SU-DHL-6 (cell line): ENCODE results near the gene IL20RB.
A peak's percentile ranks its signal among the peaks of the same experiment; 100 is the strongest.

Experiments
- H2AFZ ChIP-seq: fragments of 200-600 bp; sonication (generic); 2 replicates; pipeline ENCODE4 v1.6.1; 2014; ENCODE audit warnings: low read depth, mild to moderate bottlenecking, moderate library complexity, mixed read lengths, antibody characterized with exemption, low read length; ENCODE audit not compliant: severe bottlenecking
- H3F3A ChIP-seq: fragments of 200-600 bp; shearing (Covaris generic); 2 replicates; pipeline ENCODE4 v1.6.0; 2016; ENCODE audit warnings: antibody characterized with exemption, mild to moderate bottlenecking; ENCODE audit not compliant: insufficient read depth
- H3K27ac ChIP-seq: fragments of 200-600 bp; sonication (generic); 2 replicates; pipeline ENCODE4 v1.5.1; 2016; ENCODE audit warnings: low read depth, mild to moderate bottlenecking, low read length, moderate library complexity, mixed read lengths
- H3K27me3 ChIP-seq: fragments of 200-600 bp; sonication (generic), shearing (Covaris generic); 2 replicates; pipeline ENCODE4 v1.6.0; 2014; ENCODE audit warnings: mild to moderate bottlenecking, low read length
- H3K36me3 ChIP-seq: fragments of 200-600 bp; sonication (generic); 2 replicates; pipeline ENCODE4 v1.6.1; 2014; ENCODE audit warnings: mild to moderate bottlenecking, low read length, mixed read lengths
- H3K4me2 ChIP-seq: fragments of 300-600, 200-600 bp; shearing (Covaris generic), sonication (generic); 2 replicates; pipeline ENCODE4 v1.6.0; 2014; ENCODE audit warnings: low read length, low read depth, mild to moderate bottlenecking; ENCODE audit not compliant: poor library complexity, severe bottlenecking
- H3K4me3 ChIP-seq: fragments of 200-600 bp; sonication (generic); 2 replicates; pipeline ENCODE4 v1.5.1; 2014; ENCODE audit warnings: antibody characterized with exemption, low read length, mild to moderate bottlenecking, mixed read lengths; ENCODE audit not compliant: insufficient read depth, poor library complexity, severe bottlenecking
- H3K79me2 ChIP-seq: fragments of 200-600 bp; sonication (generic); 2 replicates; pipeline ENCODE4 v1.6.1; 2014; ENCODE audit warnings: mild to moderate bottlenecking, low read length, moderate library complexity; ENCODE audit not compliant: insufficient read depth
- H3K9ac ChIP-seq: fragments of 200-600 bp; sonication (generic); 2 replicates; pipeline ENCODE4 v1.7.0; 2014; ENCODE audit warnings: mild to moderate bottlenecking, low read length
- H3K9me2 ChIP-seq: fragments of 200-600 bp; sonication (generic); replicated peaks from 2 replicates; pipeline ENCODE4 v1.6.1; 2014; ENCODE audit warnings: low read length; ENCODE audit not compliant: insufficient read depth
- H3K9me3 ChIP-seq: fragments of 200-600 bp; sonication (generic); 2 replicates; pipeline ENCODE4 v1.6.1; 2014; ENCODE audit warnings: low read length, mixed read lengths; ENCODE audit not compliant: insufficient read depth
- H4K20me1 ChIP-seq: fragments of 200-600 bp; sonication (generic); 2 replicates; pipeline ENCODE4 v1.6.1; 2014; ENCODE audit warnings: low read depth, mild to moderate bottlenecking, antibody characterized with exemption, low read length, moderate library complexity, mixed read lengths
- CTCF ChIP-seq: fragments of 200-600 bp; sonication (generic); IDR thresholded peaks from one replicate; pipeline ENCODE4 v1.5.1; 2017; ENCODE audit warnings: antibody characterized with exemption, mild to moderate bottlenecking, low read length, moderate library complexity; ENCODE audit not compliant: insufficient read depth, poor library complexity, severe bottlenecking
- EZH2phosphoT487 ChIP-seq: fragments of 200-600 bp; sonication (generic), shearing (Covaris generic); conservative IDR thresholded peaks from 2 replicates; pipeline ENCODE4 v1.6.1; 2018; ENCODE audit warnings: mild to moderate bottlenecking, antibody characterized with exemption, low read length, moderate library complexity, mixed read lengths

Gene IL20RB

DNA sequence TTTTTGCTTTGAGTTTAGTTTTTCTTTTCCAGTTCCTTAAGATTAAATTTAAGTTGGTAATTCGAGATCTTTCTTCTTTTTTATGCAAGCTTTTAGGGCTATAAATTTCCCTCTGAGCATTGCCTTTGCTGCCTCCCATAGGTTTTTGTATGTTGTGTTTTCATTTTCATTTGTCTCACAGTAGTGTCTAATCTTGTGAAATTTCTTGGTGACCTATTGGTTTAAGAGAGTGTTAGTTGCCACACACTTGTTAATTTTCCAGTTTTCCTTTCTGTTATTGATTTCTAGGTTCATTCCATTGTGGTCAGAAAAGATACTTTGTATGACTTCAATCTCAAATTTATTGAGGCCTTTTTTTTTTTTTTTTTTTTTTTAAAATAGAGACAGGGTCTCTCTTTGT is 18.3 kb upstream of the IL20RB start:
- Histone ChIP-seq H3K9me3 (no peaks in the 10 kb centered on the region), H2AFZ (no peak overlapping the region), H3K9me2 (no peaks in the 10 kb centered on the region), H3K27me3 (no peaks in the 10 kb centered on the region), H3K36me3 (peaks cover 17% of the 10 kb centered on the region), H3K27ac (peak overlapping the region; percentile 18; the same call in 1 of the 2 replicates), H3K9ac (no peak overlapping the region), H3K4me2 (peak overlapping the region; percentile 60), H3K4me3 (no peak overlapping the region), H3K79me2 (peaks cover 93% of the 10 kb centered on the region), H3F3A (peaks cover 11% of the 10 kb centered on the region; the same call in 1 of the 2 replicates), H4K20me1 (0 out of 2 replicates have a peak, but pooled peaks cover 4% of the 10 kb centered on the region)
- TF ChIP-seq CTCF (no peak), EZH2phosphoT487 (no peak)

DNA sequence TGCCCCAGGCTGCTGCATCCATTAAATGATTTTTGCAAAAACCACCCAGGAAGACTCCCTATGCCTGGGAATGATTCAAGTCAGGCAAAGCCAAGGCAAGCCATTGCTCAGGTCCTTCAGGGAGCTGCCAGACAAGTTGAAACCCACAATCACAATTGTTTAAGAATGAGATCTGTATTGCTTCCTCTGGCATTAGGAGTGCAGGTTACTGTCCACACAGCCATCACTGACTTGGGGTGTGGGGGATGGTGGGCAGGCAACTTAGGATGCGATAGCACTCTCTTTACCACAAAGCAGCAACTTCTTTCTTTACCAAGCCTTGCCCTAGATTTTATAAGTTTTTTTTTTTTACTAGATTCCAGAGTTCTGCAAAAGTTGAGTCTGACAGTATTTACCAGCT is 15.0 kb upstream of the IL20RB start:
- Histone ChIP-seq H3K9ac (no peak overlapping the region), H3K9me3 (no peaks in the 10 kb centered on the region), H3K79me2 (peaks cover 73% of the 10 kb centered on the region), H3K36me3 (peaks cover 20% of the 10 kb centered on the region; the same call in 1 of the 2 replicates), H3F3A (peaks cover 21% of the 10 kb centered on the region), H3K9me2 (no peaks in the 10 kb centered on the region), H3K27ac (peak overlapping the region; percentile 6; the same call in 1 of the 2 replicates), H3K27me3 (no peaks in the 10 kb centered on the region), H2AFZ (no peak overlapping the region), H3K4me3 (no peak overlapping the region), H3K4me2 (no peak overlapping the region), H4K20me1 (0 out of 2 replicates have a peak, but pooled peaks cover 3% of the 10 kb centered on the region)
- no peak for TF ChIP-seq EZH2phosphoT487
- TF ChIP-seq CTCF: no peak

- no peak overlapping the region for H3K4me3 ChIP-seq
- peaks cover 66% of the 10 kb centered on the region for H3K79me2 ChIP-seq
These were observed 14.3 kb upstream of the IL20RB start for GRCh38 chr3:136943436-136943835.

More at GRCh38 chr3:136943436-136943835, 14.3 kb upstream of the IL20RB start:
- Histone ChIP-seq H3K4me2 (no peak overlapping the region), H3K36me3 (peaks cover 20% of the 10 kb centered on the region; the same call in 1 of the 2 replicates), H3K9ac (no peak overlapping the region), H3F3A (peaks cover 25% of the 10 kb centered on the region), H2AFZ (no peak overlapping the region), H3K27me3 (no peaks in the 10 kb centered on the region), H3K27ac (0 out of 2 replicates have a peak overlapping the region, but pooled peaks have one; percentile 21), H3K9me3 (no peaks in the 10 kb centered on the region), H3K9me2 (no peaks in the 10 kb centered on the region), H4K20me1 (no peaks in the 10 kb centered on the region)
- TF ChIP-seq CTCF (no peak), EZH2phosphoT487 (no peak)
